B cell (primary cell): ENCODE results near the gene HNRNPH2. TPM values are rescaled to one million over a fixed set of nuclear protein-coding genes. Genes with fewer than 3 reads are reported as not detected.

Source experiments
- ATAC-seq: fragments of 200-7000 bp; cut with Tn5 transposase; one replicate; pipeline ENCODE4 v1.10.0; 2021; ENCODE audit warnings: low read depth, mild to moderate bottlenecking, moderate number of reproducible peaks, moderate library complexity
- CTCF ChIA-PET: fragments of 350-600 bp; sonication (Branson Sonifier 250); formaldehyde crosslinking; loops from one replicate; lab custom pipeline; 2021; ENCODE audit warnings: antibody characterized with exemption, inconsistent platforms; lab: Charles Lee
- POLR2A ChIA-PET: fragments of 350-600 bp; sonication (Branson Sonifier 250); formaldehyde crosslinking; loops from one replicate; lab custom pipeline; 2021; ENCODE audit warnings: antibody characterized with exemption; lab: Charles Lee
- DNase-seq: peaks from one replicate; pipeline ENCODE4 v3.0.0; 2013
- H2AFZ ChIP-seq: 2 replicates; pipeline ENCODE4 v1.6.1; 2012; ENCODE audit warnings: mild to moderate bottlenecking, low read depth, low read length; ENCODE audit not compliant: insufficient read depth, poor library complexity, severe bottlenecking
- H3K27ac ChIP-seq, 2 donors: 1 replicate in 1 of 2; 2 replicates in 1 of 2; pipeline ENCODE4 v1.5.1; 2012 to 2013; ENCODE audit warnings: low read length in 2 of 2, mild to moderate bottlenecking in 2 of 2, moderate library complexity in 1 of 2
- H3K27me3 ChIP-seq, 4 experiments: fragments of 200-600 bp in 1 of 4; sonication (generic) in 1 of 4; replicated peaks in 1 of 4; 1 replicate in 2 of 4; 2 replicates in 2 of 4; pipeline versions ENCODE4 v1.6.1 to v1.7.0; 2013 to 2016; ENCODE audit warnings: low read length in 3 of 4, mild to moderate bottlenecking in 2 of 4, mixed read lengths in 1 of 4, moderate library complexity in 1 of 4; ENCODE audit not compliant: insufficient read depth in 4 of 4, control insufficient read depth in 3 of 4; ENCODE audit errors: control extremely low read depth in 1 of 4
- H3K36me3 ChIP-seq, 2 experiments: replicated peaks in 1 of 2; 1 replicate in 1 of 2; 2 replicates in 1 of 2; pipeline versions ENCODE4 v1.6.1 to v1.7.1; 2013; ENCODE audit warnings: low read length in 1 of 2; ENCODE audit not compliant: insufficient read depth in 2 of 2, control insufficient read depth in 1 of 2; ENCODE audit errors: control extremely low read depth in 1 of 2, extremely low read depth in 1 of 2
- H3K4me1 ChIP-seq, 2 donors: fragments of 200-600 bp in 1 of 2; sonication (generic) in 1 of 2; 1 replicate in 1 of 2; 2 replicates in 1 of 2; pipeline versions ENCODE4 v1.5.1 to v1.6.1; 2013 to 2017; ENCODE audit warnings: low read length in 2 of 2; ENCODE audit not compliant: control insufficient read depth in 2 of 2, insufficient read depth in 2 of 2
- H3K4me2 ChIP-seq: replicated peaks from 2 replicates; pipeline ENCODE3; 2012; ENCODE audit warnings: mild to moderate bottlenecking, low read depth, low read length; ENCODE audit not compliant: poor library complexity, severe bottlenecking
- H3K4me3 ChIP-seq, 5 experiments: fragments of 200-600 bp in 1 of 5; sonication (generic) in 1 of 5; 1 replicate in 3 of 5; 2 replicates in 2 of 5; pipeline versions ENCODE4 v1.5.1 to v1.7.0; 2011 to 2016; ENCODE audit warnings: low read length in 4 of 5, mild to moderate bottlenecking in 4 of 5, low read depth in 2 of 5, control low read depth in 1 of 5, moderate library complexity in 1 of 5; ENCODE audit not compliant: insufficient read depth in 1 of 5; ENCODE audit errors: control extremely low read depth in 1 of 5, extremely low read depth in 1 of 5
- H3K79me2 ChIP-seq: fragments of 200-600 bp; sonication (generic); one replicate; pipeline ENCODE4 v1.6.0; 2016; ENCODE audit warnings: low read length; ENCODE audit not compliant: control insufficient read depth, insufficient read depth
- H3K9ac ChIP-seq: fragments of 200-600 bp; sonication (generic); 2 replicates; pipeline ENCODE4 v1.6.1; 2017; ENCODE audit warnings: mild to moderate bottlenecking, low read length, moderate library complexity
- H3K9me3 ChIP-seq, 3 donors: one replicate each; pipeline versions ENCODE4 v1.6.1 to v1.7.1; 2013; ENCODE audit warnings: low read length in 2 of 3; ENCODE audit not compliant: control insufficient read depth in 2 of 3, insufficient read depth in 1 of 3; ENCODE audit errors: control extremely low read depth in 1 of 3
- H4K20me1 ChIP-seq: 2 replicates; pipeline ENCODE4 v1.6.0; 2012; ENCODE audit warnings: mild to moderate bottlenecking, low read length; ENCODE audit not compliant: insufficient read depth, control insufficient read depth, poor library complexity, severe bottlenecking
- H3K27ac Mint-ChIP-seq: one replicate; pipeline ENCODE4 v1.8.0; 2021; ENCODE audit warnings: mixed read lengths
- H3K27me3 Mint-ChIP-seq: one replicate; pipeline ENCODE4 v1.8.0; 2021; ENCODE audit warnings: mixed read lengths
- H3K4me1 Mint-ChIP-seq: one replicate; pipeline ENCODE4 v1.8.0; 2021; ENCODE audit warnings: mixed read lengths
- H3K4me3 Mint-ChIP-seq: one replicate; pipeline ENCODE4 v1.8.0; 2021; ENCODE audit warnings: mixed read lengths
- H3K9me3 Mint-ChIP-seq: one replicate; pipeline ENCODE4 v1.8.0; 2022; ENCODE audit warnings: mixed read lengths; ENCODE audit not compliant: insufficient read depth
- EZH2 ChIP-seq: IDR thresholded peaks from 2 replicates; pipeline ENCODE4 v1.6.1; 2012; ENCODE audit warnings: borderline replicate concordance, low read depth, mild to moderate bottlenecking, moderate library complexity, low read length; ENCODE audit not compliant: insufficient read depth, poor library complexity, severe bottlenecking
- WGBS: methylation state at CpG from one replicate; pipeline ENCODE4 v1.1.5; 2013; ENCODE audit warnings: missing lambda C conversion rate; ENCODE audit not compliant: insufficient coverage; 5-methylcytosine and 5-hydroxymethylcytosine counted together
- intact Hi-C: fragments of 100-400 bp; cut with micrococcal nuclease; formaldehyde crosslinking; loops from one replicate; pipeline ENCODE4 v1.10.0; 2022
- polyA plus RNA-seq: library from polyadenylated mRNA; depleted of rRNA; stranded (reverse); fragments of >200 nt; gene quantifications from 2 replicates; pipeline ENCODE4 v1.2.3, GENCODE V29; 2012
- total RNA-seq, 2 donors: library from RNA; stranded (reverse); fragments of 120-200 nt in 1 of 2; gene quantifications; 1 replicate in 1 of 2; 2 replicates in 1 of 2; pipeline versions ENCODE4 v1.2.3 to v1.2.4, GENCODE V29; 2013 to 2022
- TF ChIP-seq, protein P1 (sequence below): fragments of 200-600 bp; IDR thresholded peaks from one replicate; pipeline ENCODE4 v1.8.0; 2022; ENCODE audit warnings: antibody characterized with exemption, mild to moderate bottlenecking

The HNRNPH2 gene
- total and polyA plus RNA-seq, 2 donors (not counting 1 experiment from before 2014, with no cell fraction given), result 9.2 to 57.1 TPM

DNA sequence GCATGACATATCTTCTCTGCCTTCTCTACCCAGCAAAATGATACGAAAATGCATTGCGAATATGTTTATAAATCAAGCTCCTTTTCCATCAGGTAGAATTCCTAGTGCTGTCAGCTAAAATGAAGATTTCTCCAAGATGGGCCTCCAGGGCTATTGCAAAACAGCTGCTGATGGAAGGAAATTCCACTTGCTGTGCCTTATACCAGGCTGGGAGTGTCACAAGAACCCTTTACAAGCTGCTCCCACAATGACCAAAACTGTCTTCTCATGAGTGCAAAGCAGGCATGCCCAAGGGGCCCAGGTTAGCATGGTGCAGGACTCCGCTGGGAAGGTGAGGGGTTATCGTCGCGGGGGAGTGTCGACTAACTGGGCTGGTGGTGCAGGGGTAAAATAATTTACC is 8.7 kb downstream of the HNRNPH2 start:
- Histone ChIP-seq H3K4me1 (peaks cover 29 to 34% of the 10 kb centered on the region in 2 donors), H3K79me2 (peaks cover 16% of the 10 kb centered on the region), H3K9me3 (no peaks in the 10 kb centered on the region), H3K4me2 (no peak overlapping the region), H3K27ac (no peak overlapping the region), H4K20me1 (no peaks in the 10 kb centered on the region), H3K9ac (no peak overlapping the region), H2AFZ (no peak overlapping the region), H3K27me3 (no peaks in the 10 kb centered on the region), H3K36me3 (peaks cover 2 to 15% of the 10 kb centered on the region in 2 experiments), H3K4me3 (no peak overlapping the region)
- ChIA-PET POLR2A (interaction anchor here (2.6 kb wide), 1 partner anchor 515 kb away, joined by 15 read pairs; the partner anchor contains the start of gene ZMAT1), CTCF (interaction anchor here (0.7 to 2.9 kb wide), 6 partner anchors 39 to 381 kb away, joined by 3 to 17 read pairs (median 4); partner anchors contain the start of gene TIMM8A)
- Mint-ChIP-seq H3K9me3 (no peaks in the 10 kb centered on the region), H3K27ac (peak overlapping the region; percentile 73), H3K4me3 (peak overlapping the region; percentile 66), H3K27me3 (no peaks in the 10 kb centered on the region), H3K4me1 (peaks cover 51% of the 10 kb centered on the region)
- 100% methylated on average over 6 of the region's 7 CpGs for WGBS
- DNase-seq, result no peak
- no peak for TF ChIP-seq EZH2
- TF ChIP-seq, protein P1, sequence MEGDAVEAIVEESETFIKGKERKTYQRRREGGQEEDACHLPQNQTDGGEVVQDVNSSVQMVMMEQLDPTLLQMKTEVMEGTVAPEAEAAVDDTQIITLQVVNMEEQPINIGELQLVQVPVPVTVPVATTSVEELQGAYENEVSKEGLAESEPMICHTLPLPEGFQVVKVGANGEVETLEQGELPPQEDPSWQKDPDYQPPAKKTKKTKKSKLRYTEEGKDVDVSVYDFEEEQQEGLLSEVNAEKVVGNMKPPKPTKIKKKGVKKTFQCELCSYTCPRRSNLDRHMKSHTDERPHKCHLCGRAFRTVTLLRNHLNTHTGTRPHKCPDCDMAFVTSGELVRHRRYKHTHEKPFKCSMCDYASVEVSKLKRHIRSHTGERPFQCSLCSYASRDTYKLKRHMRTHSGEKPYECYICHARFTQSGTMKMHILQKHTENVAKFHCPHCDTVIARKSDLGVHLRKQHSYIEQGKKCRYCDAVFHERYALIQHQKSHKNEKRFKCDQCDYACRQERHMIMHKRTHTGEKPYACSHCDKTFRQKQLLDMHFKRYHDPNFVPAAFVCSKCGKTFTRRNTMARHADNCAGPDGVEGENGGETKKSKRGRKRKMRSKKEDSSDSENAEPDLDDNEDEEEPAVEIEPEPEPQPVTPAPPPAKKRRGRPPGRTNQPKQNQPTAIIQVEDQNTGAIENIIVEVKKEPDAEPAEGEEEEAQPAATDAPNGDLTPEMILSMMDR, result no peak
- intact Hi-C loops, result loop anchor here (5.0 to 10.0 kb wide), 3 partner anchors 129 to 668 kb away; no protein-coding TSS in a partner anchor
- no peak for ATAC-seq

DNA sequence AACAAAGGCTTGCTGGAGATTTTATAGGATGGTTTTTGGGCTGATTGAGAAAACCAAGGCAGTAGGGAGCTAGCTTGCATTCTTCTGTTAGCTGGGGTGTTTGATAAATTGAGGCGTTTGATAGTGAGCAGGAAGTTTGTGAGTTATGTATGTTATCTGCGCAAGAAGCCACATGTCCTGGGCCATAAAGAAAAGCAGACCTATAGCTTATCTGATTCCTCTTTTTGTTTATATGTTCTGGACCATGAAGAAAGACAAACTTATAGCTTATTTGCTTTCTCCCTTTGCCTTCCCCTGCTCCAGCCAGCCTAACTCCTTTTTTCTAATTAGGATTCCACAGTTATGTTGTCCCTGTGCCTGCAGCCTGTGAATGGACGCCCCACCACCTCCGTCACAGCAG is 9.2 kb downstream of the HNRNPH2 start:
- H3K27me3 Mint-ChIP-seq, result no peaks in the 10 kb centered on the region
- H3K36me3 ChIP-seq, result peaks cover 2 to 10% of the 10 kb centered on the region in 2 experiments
- peaks cover 46% of the 10 kb centered on the region for H3K4me1 Mint-ChIP-seq
- H3K79me2 ChIP-seq, result peaks cover 15% of the 10 kb centered on the region
- TF ChIP-seq, protein P1, result no peak
- TF ChIP-seq EZH2, result no peak
- ATAC-seq (no peak), DNase-seq (no peak)
- intact Hi-C loops, result loop anchor here (5.0 to 10.0 kb wide), 3 partner anchors 130 to 668 kb away; no protein-coding TSS in a partner anchor
- peaks cover 24 to 29% of the 10 kb centered on the region in 2 donors for H3K4me1 ChIP-seq
- no peaks in the 10 kb centered on the region for H3K9me3 ChIP-seq
- no peak overlapping the region for H3K9ac ChIP-seq
- H4K20me1 ChIP-seq, result no peaks in the 10 kb centered on the region
- ChIA-PET CTCF (interaction anchor here (0.7 to 2.9 kb wide), 4 partner anchors 27 to 341 kb away, joined by 3 to 17 read pairs (median 4); partner anchors contain the start of genes RPL36A and TIMM8A), POLR2A (interaction anchor here (2.6 kb wide), 1 partner anchor 514 kb away, joined by 15 read pairs; the partner anchor contains the start of gene ZMAT1)
- H3K27ac ChIP-seq, result peak overlapping the region in 1 of 2 donors; percentile 89
- WGBS, result no CpG with 5 or more reads among the region's 4 CpGs
- no peaks in the 10 kb centered on the region for H3K27me3 ChIP-seq
- no peak overlapping the region for H3K4me2 ChIP-seq
- H2AFZ ChIP-seq, result peak overlapping the region; percentile 87
- no peak overlapping the region for H3K4me3 ChIP-seq
- peak overlapping the region; percentile 92 for H3K4me3 Mint-ChIP-seq
- H3K9me3 Mint-ChIP-seq, result no peaks in the 10 kb centered on the region
- H3K27ac Mint-ChIP-seq, result peak overlapping the region; percentile 96
